Liver (tissue), 9 donors: ENCODE results near the gene BEST4. TPM values are rescaled to one million over a fixed set of nuclear protein-coding genes. Genes with fewer than 3 reads are reported as not detected.
A peak's percentile ranks its signal among the peaks of the same experiment; 100 is the strongest.

Experiments
- DNase-seq: peaks from one replicate; pipeline ENCODE4 v3.0.0-alpha.2; 2017; ENCODE audit warnings: low spot score
- H3K27ac ChIP-seq, 2 donors: one replicate each; pipeline ENCODE4 v1.7.0; 2013; ENCODE audit warnings: inconsistent platforms in 2 of 2, low read length in 2 of 2, control low read depth in 1 of 2, low read depth in 1 of 2, mild to moderate bottlenecking in 1 of 2
- H3K27me3 ChIP-seq, 4 donors: one replicate each; pipeline versions ENCODE4 v1.6.1 to v1.7.0; 2013; ENCODE audit warnings: low read length in 3 of 4, inconsistent platforms in 1 of 4, mild to moderate bottlenecking in 1 of 4, moderate library complexity in 1 of 4; ENCODE audit not compliant: control insufficient read depth in 4 of 4, insufficient read depth in 4 of 4
- H3K36me3 ChIP-seq, 4 donors: one replicate each; pipeline versions ENCODE4 v1.6.1 to v1.7.0; 2013; ENCODE audit warnings: low read length in 3 of 4, mild to moderate bottlenecking in 3 of 4, low read depth in 1 of 4, moderate library complexity in 1 of 4; ENCODE audit not compliant: control insufficient read depth in 4 of 4, insufficient read depth in 3 of 4
- H3K4me1 ChIP-seq, 4 donors: one replicate each; pipeline versions ENCODE4 v1.6.1 to v1.7.0; 2013; ENCODE audit warnings: low read length in 3 of 4, mild to moderate bottlenecking in 3 of 4, moderate library complexity in 1 of 4; ENCODE audit not compliant: control insufficient read depth in 4 of 4, insufficient read depth in 4 of 4
- H3K4me3 ChIP-seq, 3 donors: one replicate each; pipeline versions ENCODE4 v1.6.1 to v1.7.0; 2013; ENCODE audit warnings: low read length in 3 of 3, control low read depth in 1 of 3, low read depth in 1 of 3, mild to moderate bottlenecking in 1 of 3
- H3K9ac ChIP-seq, 2 donors: one replicate each; pipeline ENCODE4 v1.7.0; 2013; ENCODE audit warnings: low read length in 2 of 2, mild to moderate bottlenecking in 2 of 2, moderate library complexity in 2 of 2, control low read depth in 1 of 2, low read depth in 1 of 2
- H3K9me3 ChIP-seq, 4 donors: one replicate each; pipeline versions ENCODE4 v1.6.1 to v1.7.0; 2013; ENCODE audit warnings: low read length in 3 of 4; ENCODE audit not compliant: control insufficient read depth in 4 of 4
- HNF4A ChIP-seq, 2 donors: conservative IDR thresholded peaks; 2 replicates each; pipeline ENCODE4 v1.6.1; 2016; ENCODE audit warnings: antibody characterized with exemption in 2 of 2, mild to moderate bottlenecking in 2 of 2
- HNF4G ChIP-seq: IDR thresholded peaks from 2 replicates; pipeline ENCODE4 v1.6.1; 2016; ENCODE audit warnings: antibody characterized with exemption
- JUND ChIP-seq, 2 donors: IDR thresholded peaks; 2 replicates each; pipeline ENCODE4 v1.6.1; 2016; ENCODE audit warnings: antibody characterized with exemption in 2 of 2
- RAD21 ChIP-seq, 2 donors: IDR thresholded peaks; 2 replicates each; pipeline ENCODE4 v1.6.1; 2016; ENCODE audit warnings: antibody characterized with exemption in 2 of 2, mild to moderate bottlenecking in 2 of 2
- SP1 ChIP-seq: IDR thresholded peaks from 2 replicates; pipeline ENCODE4 v1.6.1; 2018; ENCODE audit warnings: antibody characterized with exemption, mild to moderate bottlenecking
- YY1 ChIP-seq: IDR thresholded peaks from 2 replicates; pipeline ENCODE4 v1.6.1; 2016; ENCODE audit warnings: antibody characterized with exemption, mild to moderate bottlenecking
- WGBS: extraction: QIAGEN DNeasy Blood & Tissue Kit; methylation state at CpG from one replicate; pipeline ENCODE4 v1.1.7; 2013; 5-methylcytosine and 5-hydroxymethylcytosine counted together
- polyA plus RNA-seq, 2 donors: library from polyadenylated mRNA; stranded (reverse) in 1 of 2; unstranded in 1 of 2; fragments of 200-250 nt in 1 of 2; fragments of >200 nt in 1 of 2; fragmentation: Nextera tagmentation in 1 of 2; extraction: Ambion mirVana in 1 of 2; gene quantifications; one replicate each; pipeline versions ENCODE4 v1.2.1 to v1.2.3, GENCODE V29; 2013 to 2015
- total RNA-seq, 2 donors: library from RNA; depleted of rRNA; stranded (reverse); fragments of >200 nt; gene quantifications; one replicate each; pipeline ENCODE4 v1.2.3, GENCODE V29; 2014
- TF ChIP-seq, protein P1 (sequence below): IDR thresholded peaks from 2 replicates; pipeline ENCODE4 v1.6.1; 2016; ENCODE audit warnings: antibody characterized with exemption, mild to moderate bottlenecking
- TF ChIP-seq, protein P2 (sequence below): IDR thresholded peaks from 2 replicates; pipeline ENCODE4 v1.6.1; 2016; ENCODE audit warnings: antibody characterized with exemption
- TF ChIP-seq, protein P3 (sequence below): IDR thresholded peaks from 2 replicates; pipeline ENCODE4 v1.6.1; 2016; ENCODE audit warnings: antibody characterized with exemption
- donor health status: healthy.
- donor health status: healthy.
- donor health status: healthy.
- donor health status: healthy.
- donor health status: healthy.

The BEST4 gene
- total and polyA plus RNA-seq, 4 donors, result 0.05 TPM; not detected in 3

DNA sequence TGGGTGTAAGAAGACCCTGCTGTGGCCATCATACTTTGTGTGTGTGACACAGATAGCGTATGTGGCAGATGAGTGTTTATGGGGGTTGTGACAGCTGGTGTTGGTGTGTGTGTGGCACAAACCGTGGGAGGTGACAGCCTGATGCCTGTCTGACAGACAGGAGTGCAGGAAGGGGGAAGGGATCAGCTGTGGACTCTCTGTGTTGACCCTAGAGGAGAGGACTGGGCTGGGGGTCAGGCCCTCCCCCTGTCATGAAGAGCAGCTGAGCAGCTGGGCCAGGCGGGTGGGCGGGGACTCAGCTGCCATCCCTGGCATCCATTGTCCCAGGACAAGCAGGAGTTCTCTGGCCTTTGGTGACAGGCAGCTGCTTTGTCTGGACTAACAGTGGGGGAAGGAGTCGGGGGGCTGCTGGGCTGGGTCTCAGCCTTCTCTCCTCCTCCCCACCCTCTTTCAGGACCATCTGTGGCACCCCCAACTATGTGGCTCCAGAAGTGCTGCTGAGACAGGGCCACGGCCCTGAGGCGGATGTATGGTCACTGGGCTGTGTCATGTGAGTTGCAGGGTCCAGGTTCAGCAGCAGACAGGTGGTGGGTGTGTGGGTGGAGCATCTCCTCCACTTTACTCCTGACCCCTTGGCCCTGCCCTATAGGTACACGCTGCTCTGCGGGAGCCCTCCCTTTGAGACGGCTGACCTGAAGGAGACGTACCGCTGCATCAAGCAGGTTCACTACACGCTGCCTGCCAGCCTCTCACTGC is 14.5 kb upstream of the BEST4 start (continued):
- TF ChIP-seq, protein P1, sequence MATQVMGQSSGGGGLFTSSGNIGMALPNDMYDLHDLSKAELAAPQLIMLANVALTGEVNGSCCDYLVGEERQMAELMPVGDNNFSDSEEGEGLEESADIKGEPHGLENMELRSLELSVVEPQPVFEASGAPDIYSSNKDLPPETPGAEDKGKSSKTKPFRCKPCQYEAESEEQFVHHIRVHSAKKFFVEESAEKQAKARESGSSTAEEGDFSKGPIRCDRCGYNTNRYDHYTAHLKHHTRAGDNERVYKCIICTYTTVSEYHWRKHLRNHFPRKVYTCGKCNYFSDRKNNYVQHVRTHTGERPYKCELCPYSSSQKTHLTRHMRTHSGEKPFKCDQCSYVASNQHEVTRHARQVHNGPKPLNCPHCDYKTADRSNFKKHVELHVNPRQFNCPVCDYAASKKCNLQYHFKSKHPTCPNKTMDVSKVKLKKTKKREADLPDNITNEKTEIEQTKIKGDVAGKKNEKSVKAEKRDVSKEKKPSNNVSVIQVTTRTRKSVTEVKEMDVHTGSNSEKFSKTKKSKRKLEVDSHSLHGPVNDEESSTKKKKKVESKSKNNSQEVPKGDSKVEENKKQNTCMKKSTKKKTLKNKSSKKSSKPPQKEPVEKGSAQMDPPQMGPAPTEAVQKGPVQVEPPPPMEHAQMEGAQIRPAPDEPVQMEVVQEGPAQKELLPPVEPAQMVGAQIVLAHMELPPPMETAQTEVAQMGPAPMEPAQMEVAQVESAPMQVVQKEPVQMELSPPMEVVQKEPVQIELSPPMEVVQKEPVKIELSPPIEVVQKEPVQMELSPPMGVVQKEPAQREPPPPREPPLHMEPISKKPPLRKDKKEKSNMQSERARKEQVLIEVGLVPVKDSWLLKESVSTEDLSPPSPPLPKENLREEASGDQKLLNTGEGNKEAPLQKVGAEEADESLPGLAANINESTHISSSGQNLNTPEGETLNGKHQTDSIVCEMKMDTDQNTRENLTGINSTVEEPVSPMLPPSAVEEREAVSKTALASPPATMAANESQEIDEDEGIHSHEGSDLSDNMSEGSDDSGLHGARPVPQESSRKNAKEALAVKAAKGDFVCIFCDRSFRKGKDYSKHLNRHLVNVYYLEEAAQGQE, result no peak
- TF ChIP-seq RAD21 (IDR thresholded peaks at IDR 0.05), result no peak

DNA sequence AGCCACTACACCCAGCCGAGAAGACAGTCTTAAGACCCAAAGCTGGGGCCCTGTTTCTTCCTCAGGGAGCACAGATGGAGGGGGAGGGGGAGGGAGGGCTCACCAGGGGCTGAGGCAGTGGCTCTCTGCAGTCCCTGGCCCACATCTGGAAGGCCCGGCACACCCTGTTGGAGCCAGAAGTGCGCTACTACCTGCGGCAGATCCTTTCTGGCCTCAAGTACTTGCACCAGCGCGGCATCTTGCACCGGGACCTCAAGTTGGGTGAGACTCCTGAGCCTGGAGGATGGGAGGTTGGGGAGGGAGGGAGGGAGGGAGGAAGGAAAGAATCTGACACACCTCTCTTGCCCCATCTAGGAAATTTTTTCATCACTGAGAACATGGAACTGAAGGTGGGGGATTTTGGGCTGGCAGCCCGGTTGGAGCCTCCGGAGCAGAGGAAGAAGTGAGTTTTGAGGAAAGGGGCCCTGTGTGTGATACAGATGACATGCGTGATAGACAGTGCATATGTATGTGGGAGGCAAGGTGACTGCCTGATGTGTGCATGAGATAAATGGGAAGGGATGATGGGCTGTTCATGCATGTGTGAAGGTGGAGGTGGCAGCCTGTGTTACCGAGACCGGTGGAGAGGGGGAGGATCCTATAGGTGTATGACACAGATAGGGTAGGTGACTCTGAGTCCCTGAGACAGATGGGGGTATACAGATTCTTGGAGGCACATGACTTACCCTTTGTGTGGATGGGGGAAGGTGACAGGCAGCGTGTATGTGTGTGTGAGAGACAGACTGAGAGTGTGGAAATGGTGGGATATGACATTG is 13.7 kb upstream of the BEST4 start:
- no peak for DNase-seq
- peaks cover 0 to 8% (median 8%) of the 10 kb centered on the region in 4 donors for H3K36me3 ChIP-seq
- WGBS, result 83% methylated on average over 13 of the region's 13 CpGs
- no peak for TF ChIP-seq YY1
- TF ChIP-seq HNF4G, result no peak
- no peak for TF ChIP-seq HNF4A (conservative IDR thresholded peaks at IDR 0.05)
- no peak for TF ChIP-seq JUND (IDR thresholded peaks at IDR 0.05)
- TF ChIP-seq, protein P2, sequence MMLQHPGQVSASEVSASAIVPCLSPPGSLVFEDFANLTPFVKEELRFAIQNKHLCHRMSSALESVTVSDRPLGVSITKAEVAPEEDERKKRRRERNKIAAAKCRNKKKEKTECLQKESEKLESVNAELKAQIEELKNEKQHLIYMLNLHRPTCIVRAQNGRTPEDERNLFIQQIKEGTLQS, result no peak
- TF ChIP-seq, protein P1, result no peak
- TF ChIP-seq, protein P3, sequence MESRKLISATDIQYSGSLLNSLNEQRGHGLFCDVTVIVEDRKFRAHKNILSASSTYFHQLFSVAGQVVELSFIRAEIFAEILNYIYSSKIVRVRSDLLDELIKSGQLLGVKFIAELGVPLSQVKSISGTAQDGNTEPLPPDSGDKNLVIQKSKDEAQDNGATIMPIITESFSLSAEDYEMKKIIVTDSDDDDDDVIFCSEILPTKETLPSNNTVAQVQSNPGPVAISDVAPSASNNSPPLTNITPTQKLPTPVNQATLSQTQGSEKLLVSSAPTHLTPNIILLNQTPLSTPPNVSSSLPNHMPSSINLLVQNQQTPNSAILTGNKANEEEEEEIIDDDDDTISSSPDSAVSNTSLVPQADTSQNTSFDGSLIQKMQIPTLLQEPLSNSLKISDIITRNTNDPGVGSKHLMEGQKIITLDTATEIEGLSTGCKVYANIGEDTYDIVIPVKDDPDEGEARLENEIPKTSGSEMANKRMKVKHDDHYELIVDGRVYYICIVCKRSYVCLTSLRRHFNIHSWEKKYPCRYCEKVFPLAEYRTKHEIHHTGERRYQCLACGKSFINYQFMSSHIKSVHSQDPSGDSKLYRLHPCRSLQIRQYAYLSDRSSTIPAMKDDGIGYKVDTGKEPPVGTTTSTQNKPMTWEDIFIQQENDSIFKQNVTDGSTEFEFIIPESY, result no peak
- TF ChIP-seq SP1, result no peak
- no peaks in the 10 kb centered on the region for H3K9me3 ChIP-seq
- peak overlapping the region; percentile 12 to 29 (median 14) for H3K4me3 ChIP-seq
- peaks cover 8 to 18% (median 14%) of the 10 kb centered on the region in 4 donors for H3K4me1 ChIP-seq
- H3K27ac ChIP-seq, result no peak overlapping the region
- H3K27me3 ChIP-seq, result no peaks in the 10 kb centered on the region
- H3K9ac ChIP-seq, result no peak overlapping the region
